ENCODE measurements around the gene PSPC1. TPM values are rescaled to one million over a fixed set of nuclear protein-coding genes. Genes with fewer than 3 reads are reported as not detected.
A peak's percentile ranks its signal among the peaks of the same experiment; 100 is the strongest.

PSPC1 gene
- polyA plus RNA-seq, 1 donor (not counting 4 experiments of a cell fraction or from before 2014, with no cell fraction given), result 38.0 TPM

- H3K9me3 ChIP-seq (ENCODE audit: control insufficient read depth, low read depth, low read length), result no peaks in the 10 kb centered on the region
- H2AFZ ChIP-seq (ENCODE audit: control insufficient read depth, low read length), result no peak overlapping the region
- H3K27me3 ChIP-seq (ENCODE audit: control insufficient read depth, extremely low read depth, insufficient read depth, low read length), result no peaks in the 10 kb centered on the region
- FAIRE-seq (no peak), DNase-seq (ENCODE audit: low read depth, low spot score) (no peak)
- H3K36me3 ChIP-seq (ENCODE audit: control insufficient read depth in 2 of 2, extremely low read depth in 1 of 2, insufficient read depth in 2 of 2, low read length in 2 of 2), result peaks cover 7 to 8% of the 10 kb centered on the region in 2 experiments
- dilution Hi-C loops (cut with MboI; ENCODE audit: extremely low pct_ligation_motif_present, low sequenced_read_pairs), result no loop called here
- H3K79me2 ChIP-seq (ENCODE audit: control insufficient read depth, insufficient read depth, low read length), result no peaks in the 10 kb centered on the region
- no peak overlapping the region for H3K4me3 ChIP-seq (ENCODE audit: control insufficient read depth in 2 of 3, extremely low read depth in 1 of 3, insufficient read depth in 2 of 3, low read depth in 1 of 3, low read length in 3 of 3)
- H3K4me1 ChIP-seq (ENCODE audit: control insufficient read depth, extremely low read depth, insufficient read depth, low read length), result no peaks in the 10 kb centered on the region
- no peak overlapping the region for H3K9ac ChIP-seq (ENCODE audit: control insufficient read depth, extremely low read depth, insufficient read depth, low read length)
- no peak overlapping the region for H3K27ac ChIP-seq (ENCODE audit: control insufficient read depth, insufficient read depth, low read length)
- no peak overlapping the region for H3K4me2 ChIP-seq (ENCODE audit: control insufficient read depth, extremely low read depth, insufficient read depth, low read depth, low read length)
- no peaks in the 10 kb centered on the region for H4K20me1 ChIP-seq (ENCODE audit: control insufficient read depth, extremely low read depth, insufficient read depth, low read length)
- H3K9me1 ChIP-seq (ENCODE audit: control insufficient read depth, extremely low read depth, insufficient read depth, low read length), result no peaks in the 10 kb centered on the region
- TF ChIP-seq EZH2 (IDR thresholded peaks at IDR 0.05; ENCODE audit: low read length), result no peak
- TF ChIP-seq CTCF (optimal IDR thresholded peaks at IDR 0.05 in 1 of 3, IDR thresholded peaks at IDR 0.05 in 1 of 3, conservative IDR thresholded peaks at IDR 0.05 in 1 of 3; ENCODE audit: extremely low read depth in 1 of 3, insufficient read depth in 2 of 3, low read length in 3 of 3), result peak; percentile 61 to 91 (median 64)
These were observed 35.6 kb upstream of the PSPC1 start for GRCh38 chr13:19818223-19818842.

GRCh38 chr13:19817510-19818158, 34.9 kb upstream of the PSPC1 start:
- Histone ChIP-seq H3K9ac (ENCODE audit: control insufficient read depth, extremely low read depth, insufficient read depth, low read length) (no peak overlapping the region), H4K20me1 (ENCODE audit: control insufficient read depth, extremely low read depth, insufficient read depth, low read length) (no peaks in the 10 kb centered on the region), H3K9me1 (ENCODE audit: control insufficient read depth, extremely low read depth, insufficient read depth, low read length) (no peaks in the 10 kb centered on the region), H3K4me3 (ENCODE audit: control insufficient read depth in 2 of 3, extremely low read depth in 1 of 3, insufficient read depth in 2 of 3, low read depth in 1 of 3, low read length in 3 of 3) (no peak overlapping the region), H3K36me3 (ENCODE audit: control insufficient read depth in 2 of 2, extremely low read depth in 1 of 2, insufficient read depth in 2 of 2, low read length in 2 of 2) (peaks cover 7 to 8% of the 10 kb centered on the region in 2 experiments), H3K4me1 (ENCODE audit: control insufficient read depth, extremely low read depth, insufficient read depth, low read length) (no peaks in the 10 kb centered on the region), H3K27me3 (ENCODE audit: control insufficient read depth, extremely low read depth, insufficient read depth, low read length) (no peaks in the 10 kb centered on the region), H2AFZ (ENCODE audit: control insufficient read depth, low read length) (no peak overlapping the region), H3K9me3 (ENCODE audit: control insufficient read depth, low read depth, low read length) (no peaks in the 10 kb centered on the region), H3K27ac (ENCODE audit: control insufficient read depth, insufficient read depth, low read length) (no peak overlapping the region), H3K79me2 (ENCODE audit: control insufficient read depth, insufficient read depth, low read length) (no peaks in the 10 kb centered on the region), H3K4me2 (ENCODE audit: control insufficient read depth, extremely low read depth, insufficient read depth, low read depth, low read length) (no peak overlapping the region)
- dilution Hi-C loops (cut with MboI; ENCODE audit: extremely low pct_ligation_motif_present, low sequenced_read_pairs), result no loop called here
- FAIRE-seq (no peak), DNase-seq (ENCODE audit: low read depth, low spot score) (no peak)
- TF ChIP-seq CTCF (optimal IDR thresholded peaks at IDR 0.05 in 1 of 3, IDR thresholded peaks at IDR 0.05 in 1 of 3, conservative IDR thresholded peaks at IDR 0.05 in 1 of 3; ENCODE audit: extremely low read depth in 1 of 3, insufficient read depth in 2 of 3, low read length in 3 of 3) (no peak), EZH2 (IDR thresholded peaks at IDR 0.05; ENCODE audit: low read length) (no peak)

Data from keratinocyte (primary cell).